Measurements from ENCODE around the gene SHKBP1. TPM values are rescaled to one million over a fixed set of nuclear protein-coding genes. Genes with fewer than 3 reads are reported as not detected.

The SHKBP1 gene
- total RNA-seq, 1 experiment from 2014 or later = 92.9 TPM

- TF ChIP-seq CTCF (conservative IDR thresholded peaks at IDR 0.05) = no peak
- Histone ChIP-seq H3K79me1 (ENCODE audit: insufficient read depth, low read depth, low read length, poor library complexity, severe bottlenecking) (no peaks in the 10 kb centered on the region), H3K27me3 (ENCODE audit: insufficient read depth, low read length) (no peaks in the 10 kb centered on the region), H3T11ph (ENCODE audit: low read length) (no peak overlapping the region), H3K14ac (ENCODE audit: insufficient read depth, low read length) (no peak overlapping the region), H3K18ac (ENCODE audit: insufficient read length, low read depth, low read length) (no peak overlapping the region), H2BK12ac (ENCODE audit: insufficient read length, low read depth, low read length) (no peak overlapping the region), H3K79me2 (ENCODE audit: insufficient read depth, low read length) (no peaks in the 10 kb centered on the region), H2AFZ (ENCODE audit: low read length) (no peak overlapping the region), H3K56ac (ENCODE audit: insufficient read length, low read depth, low read length) (no peak overlapping the region), H3K27ac (ENCODE audit: insufficient read length, low read depth, low read length) (no peak overlapping the region), H3K4me2 (ENCODE audit: insufficient read depth, insufficient read length, low read length) (no peak overlapping the region), H2BK5ac (ENCODE audit: insufficient read length, low read length) (no peak overlapping the region), H3K23me2 (ENCODE audit: insufficient read length, low read depth, low read length, poor library complexity, severe bottlenecking) (peaks cover 5% of the 10 kb centered on the region), H3K9ac (ENCODE audit: extremely low read depth, insufficient read length, low read length) (no peak overlapping the region), H3K9me3 (ENCODE audit: control insufficient read depth, low read depth, low read length) (no peaks in the 10 kb centered on the region), H2BK20ac (ENCODE audit: low read depth, low read length, poor library complexity, severe bottlenecking) (no peak overlapping the region), H2AK5ac (ENCODE audit: insufficient read length, low read length) (no peak overlapping the region), H3K23ac (ENCODE audit: insufficient read length, low read depth, low read length) (no peak overlapping the region), H3K4ac (ENCODE audit: low read depth, low read length) (no peak overlapping the region), H2BK15ac (ENCODE audit: low read depth, low read length) (no peak overlapping the region), H4K5ac (ENCODE audit: insufficient read length, low read depth, low read length) (no peak overlapping the region), H4K91ac (ENCODE audit: insufficient read length, low read depth, low read length) (no peak overlapping the region), H4K20me1 (ENCODE audit: control insufficient read depth, insufficient read depth, insufficient read length) (no peaks in the 10 kb centered on the region), H4K8ac (replicated peaks; ENCODE audit: insufficient read length, low read depth, low read length) (no peak overlapping the region), H3K4me1 (ENCODE audit: insufficient read depth, low read length) (peaks cover 3% of the 10 kb centered on the region; the same call in 1 of the 2 replicates), H2BK120ac (ENCODE audit: low read depth, low read length, poor library complexity, severe bottlenecking) (no peak overlapping the region)
- Mint-ChIP-seq H3K9me3 (no peaks in the 10 kb centered on the region), H3K4me1 (peaks cover 8 to 17% of the 10 kb centered on the region in 2 experiments), H3K27ac (peak overlapping the region in 2 of 3 experiments; percentile 70 to 74; a peak in 2 of 7 replicates), H3K27me3 (ENCODE audit: low read depth) (peaks cover 4% of the 10 kb centered on the region), H3K4me3 (no peak overlapping the region), H3K36me3 (ENCODE audit: insufficient read depth in 1 of 3, low read depth in 3 of 3) (peaks cover 16 to 57% (median 33%) of the 10 kb centered on the region in 3 experiments)
- peak; percentile 14 for DNase-seq
- no CpG with 5 or more reads among the region's 26 CpGs for WGBS (ENCODE audit: extremely low coverage, insufficient read length, low lambda C conversion rate)
Observed at GRCh38 chr19:40589591-40590429, 13.1 kb downstream of the SHKBP1 start.
